Panc1 (cell line): ENCODE results near the gene RAB22A.

Experiments used
- CTCF ChIP-seq: fragments of 450-650 bp; IDR thresholded peaks from 2 replicates; pipeline ENCODE4 v1.5.1; 2017; ENCODE audit warnings: mild to moderate bottlenecking
- POLR2AphosphoS5 ChIP-seq: IDR thresholded peaks from 2 replicates; pipeline ENCODE4 v1.6.1; 2012; ENCODE audit warnings: mild to moderate bottlenecking, low read depth, low read length, moderate library complexity
- SIN3A ChIP-seq: IDR thresholded peaks from 2 replicates; pipeline ENCODE4 v1.6.1; 2012; ENCODE audit warnings: low read depth, mild to moderate bottlenecking, low read length, moderate library complexity, borderline replicate concordance; ENCODE audit not compliant: insufficient read depth

DNA sequence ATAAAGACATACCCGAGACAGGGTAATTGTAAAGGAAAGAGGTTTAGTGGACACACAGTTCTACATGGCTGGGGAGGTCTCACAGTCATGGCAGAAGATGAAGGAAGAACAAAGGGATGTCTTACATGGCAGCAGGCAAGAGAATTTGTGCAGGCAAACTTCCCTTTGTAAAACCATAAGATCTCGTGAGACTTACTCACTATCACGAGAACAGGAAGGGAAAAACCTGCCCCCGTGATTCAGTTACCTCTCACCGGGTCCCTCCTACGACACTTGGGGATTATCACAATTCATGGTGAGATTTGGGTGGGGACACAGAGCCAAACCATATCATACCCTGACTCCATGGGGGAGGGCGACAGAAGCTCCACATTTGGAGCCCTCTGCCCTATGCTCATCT, 72.1 kb downstream of the RAB22A start:
- TF ChIP-seq POLR2AphosphoS5: no peak
- TF ChIP-seq CTCF: no peak
- TF ChIP-seq SIN3A: no peak
